Neuronal stem cell (in vitro differentiated cells): ENCODE data around the gene NSRP1.

ENCODE experiments used
- DNase-seq: peaks from one replicate; pipeline ENCODE4 v3.0.0-alpha.2; 2013; ENCODE audit warnings: low spot score
- H2AFZ ChIP-seq: one replicate; pipeline ENCODE4 v1.6.1; 2013; ENCODE audit warnings: mild to moderate bottlenecking, low read length, inconsistent platforms
- H2AK5ac ChIP-seq: 2 replicates; pipeline ENCODE4 v1.6.1; 2013; ENCODE audit warnings: low read depth, mild to moderate bottlenecking, inconsistent platforms, low read length, moderate library complexity, mixed read lengths
- H2BK120ac ChIP-seq: 2 replicates; pipeline ENCODE4 v1.6.1; 2013; ENCODE audit warnings: low read depth, mild to moderate bottlenecking, inconsistent platforms, low read length, moderate library complexity, mixed read lengths
- H2BK12ac ChIP-seq: one replicate; pipeline ENCODE4 v1.6.1; 2013; ENCODE audit warnings: low read length, inconsistent platforms
- H2BK15ac ChIP-seq: 2 replicates; pipeline ENCODE4 v1.6.1; 2013; ENCODE audit warnings: mild to moderate bottlenecking, low read length, inconsistent platforms, mixed read lengths
- H2BK5ac ChIP-seq: one replicate; pipeline ENCODE4 v1.6.1; 2013; ENCODE audit warnings: inconsistent platforms, mild to moderate bottlenecking, low read length, moderate library complexity
- H3K14ac ChIP-seq: one replicate; pipeline ENCODE4 v1.6.1; 2013; ENCODE audit warnings: low read length, inconsistent platforms
- H3K18ac ChIP-seq: 2 replicates; pipeline ENCODE4 v1.6.1; 2013; ENCODE audit warnings: low read length, inconsistent platforms
- H3K23ac ChIP-seq: 2 replicates; pipeline ENCODE4 v1.6.1; 2013; ENCODE audit warnings: low read depth, mild to moderate bottlenecking, mixed read lengths, low read length, inconsistent platforms; ENCODE audit not compliant: poor library complexity
- H3K27ac ChIP-seq: replicated peaks from 3 replicates; pipeline ENCODE4 v1.5.1; 2013; ENCODE audit warnings: low read length, inconsistent platforms
- H3K27me3 ChIP-seq, 3 experiments: 2 replicates each; pipeline ENCODE4 v1.6.1; 2013; ENCODE audit warnings: low read length in 3 of 3, mild to moderate bottlenecking in 2 of 3, inconsistent platforms in 1 of 3, low read depth in 1 of 3, mixed read lengths in 1 of 3, moderate library complexity in 1 of 3; ENCODE audit not compliant: control insufficient read depth in 3 of 3, insufficient read depth in 3 of 3
- H3K36me3 ChIP-seq, 2 donors: replicated peaks in 1 of 2; 2 replicates each; pipeline ENCODE4 v1.6.1; 2013; ENCODE audit warnings: low read length in 2 of 2; ENCODE audit not compliant: control insufficient read depth in 2 of 2, insufficient read depth in 2 of 2
- H3K4ac ChIP-seq: 2 replicates; pipeline ENCODE4 v1.6.1; 2013; ENCODE audit warnings: inconsistent platforms, mild to moderate bottlenecking, low read length, moderate library complexity
- H3K4me1 ChIP-seq, 2 donors: 1 replicate in 1 of 2; 2 replicates in 1 of 2; pipeline ENCODE4 v1.6.1; 2013; ENCODE audit warnings: low read length in 2 of 2, low read depth in 1 of 2; ENCODE audit not compliant: control insufficient read depth in 2 of 2, insufficient read depth in 1 of 2
- H3K4me2 ChIP-seq: one replicate; pipeline ENCODE4 v1.6.1; 2013; ENCODE audit warnings: mild to moderate bottlenecking, low read length, inconsistent platforms; ENCODE audit not compliant: insufficient read depth, poor library complexity, severe bottlenecking
- H3K4me3 ChIP-seq, 2 donors: 2 replicates each; pipeline ENCODE4 v1.5.1; 2013; ENCODE audit warnings: low read length in 2 of 2, mild to moderate bottlenecking in 2 of 2, inconsistent platforms in 1 of 2, moderate library complexity in 1 of 2
- H3K79me1 ChIP-seq: one replicate; pipeline ENCODE4 v1.6.1; 2013; ENCODE audit warnings: low read depth, mild to moderate bottlenecking, inconsistent platforms, low read length, moderate library complexity
- H3K9ac ChIP-seq: one replicate; pipeline ENCODE4 v1.6.1; 2013; ENCODE audit warnings: mild to moderate bottlenecking, low read depth, low read length, inconsistent platforms; ENCODE audit not compliant: poor library complexity
- H3K9me3 ChIP-seq, 2 donors: replicated peaks in 1 of 2; 2 replicates each; pipeline versions ENCODE3 to v1.6.1; 2013; ENCODE audit warnings: low read length in 2 of 2, mild to moderate bottlenecking in 2 of 2, inconsistent platforms in 1 of 2, low read depth in 1 of 2, mixed read lengths in 1 of 2, moderate library complexity in 1 of 2; ENCODE audit not compliant: control insufficient read depth in 2 of 2, insufficient read depth in 1 of 2
- H4K8ac ChIP-seq: one replicate; pipeline ENCODE4 v1.6.1; 2013; ENCODE audit warnings: low read depth, mild to moderate bottlenecking, inconsistent platforms, low read length, moderate library complexity
- H4K91ac ChIP-seq: one replicate; pipeline ENCODE4 v1.6.1; 2013; ENCODE audit warnings: low read length, low read depth, mild to moderate bottlenecking, inconsistent platforms; ENCODE audit not compliant: poor library complexity
- WGBS, 2 donors: extraction: QIAGEN DNeasy Blood & Tissue Kit; methylation state at CpG; one replicate each; pipeline ENCODE4 v1.1.7; 2013; ENCODE audit warnings: missing lambda C conversion rate in 2 of 2, mixed read lengths in 1 of 2; ENCODE audit not compliant: insufficient read length in 2 of 2, insufficient replicate concordance in 1 of 2; ENCODE audit errors: extremely low coverage in 2 of 2; 5-methylcytosine and 5-hydroxymethylcytosine counted together

The NSRP1 gene

GRCh38 chr17:30234296-30234695, 117.7 kb downstream of the NSRP1 start:
- Histone ChIP-seq H2AK5ac (no peak overlapping the region), H3K79me1 (no peaks in the 10 kb centered on the region), H4K91ac (no peak overlapping the region), H2BK12ac (no peak overlapping the region), H3K4ac (no peak overlapping the region), H3K9ac (no peak overlapping the region), H2AFZ (no peak overlapping the region), H3K4me3 (no peak overlapping the region), H3K4me2 (no peak overlapping the region), H3K14ac (no peak overlapping the region), H3K27ac (no peak overlapping the region), H3K4me1 (peaks cover 19 to 21% of the 10 kb centered on the region in 2 donors), H2BK15ac (no peak overlapping the region), H2BK120ac (no peak overlapping the region), H4K8ac (no peak overlapping the region), H3K9me3 (peaks cover 0 to 4% of the 10 kb centered on the region in 2 donors), H3K23ac (no peak overlapping the region), H3K18ac (no peak overlapping the region), H2BK5ac (no peak overlapping the region), H3K36me3 (no peaks in the 10 kb centered on the region), H3K27me3 (peaks cover 24 to 86% (median 66%) of the 10 kb centered on the region in 3 experiments)
- no CpG with 5 or more reads among the region's 6 CpGs for WGBS, 2 donors
- no peak for DNase-seq

- DNase-seq, result no peak
- Histone ChIP-seq H2BK12ac (no peak overlapping the region), H3K4me3 (peak overlapping the region in 1 of 2 donors; percentile 43)
Measured at GRCh38 chr17:30234964-30235363, 118.3 kb downstream of the NSRP1 start.

GRCh38 chr17:30235386-30236296, 119.0 kb downstream of the NSRP1 start, which contains the start of gene SLC6A4:
SLC6A4 (minus strand) TSS chr17:30235697; CDS start chr17:30221958, 13,739 bp downstream.
- Histone ChIP-seq H3K18ac (peak within 1 kb of the TSS; percentile 91), H3K36me3 (no peaks in the 10 kb centered on the region), H2BK120ac (no peak within 1 kb of the TSS), H2AFZ (peak within 1 kb of the TSS; percentile 95), H3K14ac (peak within 1 kb of the TSS; percentile 91), H3K4ac (no peak within 1 kb of the TSS), H4K91ac (no peak within 1 kb of the TSS), H3K4me3 (peak within 1 kb of the TSS; percentile 43 to 67), H3K27me3 (peaks cover 24 to 88% (median 70%) of the 10 kb centered on the region in 3 experiments), H2AK5ac (no peak within 1 kb of the TSS), H3K9ac (no peak within 1 kb of the TSS), H2BK15ac (peak within 1 kb of the TSS; percentile 88), H3K9me3 (peaks cover 4 to 5% of the 10 kb centered on the region in 2 donors), H2BK12ac (peak within 1 kb of the TSS; percentile 75), H2BK5ac (peak within 1 kb of the TSS; percentile 62), H3K4me2 (peak within 1 kb of the TSS; percentile 79), H3K79me1 (no peaks in the 10 kb centered on the region), H3K4me1 (peaks cover 19 to 21% of the 10 kb centered on the region in 2 donors), H3K23ac (peak within 1 kb of the TSS; percentile 29), H3K27ac (no peak within 1 kb of the TSS), H4K8ac (peak within 1 kb of the TSS; percentile 23)
- DNase-seq, result no peak
- no CpG with 5 or more reads among the region's 82 CpGs for WGBS, 2 donors

More at GRCh38 chr17:30234964-30235363, 118.3 kb downstream of the NSRP1 start:
- Histone ChIP-seq H2BK5ac (peak overlapping the region; percentile 62), H4K91ac (no peak overlapping the region), H2AK5ac (no peak overlapping the region), H3K23ac (peak overlapping the region; percentile 29), H4K8ac (peak overlapping the region; percentile 23), H3K9me3 (peaks cover 1 to 4% of the 10 kb centered on the region in 2 donors), H3K79me1 (no peaks in the 10 kb centered on the region), H3K36me3 (no peaks in the 10 kb centered on the region), H3K4ac (no peak overlapping the region), H2BK120ac (no peak overlapping the region), H3K4me2 (peak overlapping the region; percentile 79), H3K4me1 (peaks cover 19 to 21% of the 10 kb centered on the region in 2 donors), H3K18ac (peak overlapping the region; percentile 91), H2BK15ac (peak overlapping the region; percentile 88), H3K27me3 (peaks cover 24 to 92% (median 72%) of the 10 kb centered on the region in 3 experiments), H3K14ac (no peak overlapping the region), H2AFZ (peak overlapping the region; percentile 95), H3K9ac (no peak overlapping the region), H3K27ac (no peak overlapping the region)
- WGBS, 2 donors, result no CpG with 5 or more reads among the region's 12 CpGs
